ENCODE measurements around the gene LKAAEAR1. TPM values are rescaled to one million over a fixed set of nuclear protein-coding genes. Genes with fewer than 3 reads are reported as not detected.
A peak's percentile ranks its signal among the peaks of the same experiment; 100 is the strongest.

LKAAEAR1 gene
- total and polyA plus RNA-seq, 2 of the 13 experiments (the other 11 are each of a cell fraction or from before 2014, with no cell fraction given), result not detected

DNA sequence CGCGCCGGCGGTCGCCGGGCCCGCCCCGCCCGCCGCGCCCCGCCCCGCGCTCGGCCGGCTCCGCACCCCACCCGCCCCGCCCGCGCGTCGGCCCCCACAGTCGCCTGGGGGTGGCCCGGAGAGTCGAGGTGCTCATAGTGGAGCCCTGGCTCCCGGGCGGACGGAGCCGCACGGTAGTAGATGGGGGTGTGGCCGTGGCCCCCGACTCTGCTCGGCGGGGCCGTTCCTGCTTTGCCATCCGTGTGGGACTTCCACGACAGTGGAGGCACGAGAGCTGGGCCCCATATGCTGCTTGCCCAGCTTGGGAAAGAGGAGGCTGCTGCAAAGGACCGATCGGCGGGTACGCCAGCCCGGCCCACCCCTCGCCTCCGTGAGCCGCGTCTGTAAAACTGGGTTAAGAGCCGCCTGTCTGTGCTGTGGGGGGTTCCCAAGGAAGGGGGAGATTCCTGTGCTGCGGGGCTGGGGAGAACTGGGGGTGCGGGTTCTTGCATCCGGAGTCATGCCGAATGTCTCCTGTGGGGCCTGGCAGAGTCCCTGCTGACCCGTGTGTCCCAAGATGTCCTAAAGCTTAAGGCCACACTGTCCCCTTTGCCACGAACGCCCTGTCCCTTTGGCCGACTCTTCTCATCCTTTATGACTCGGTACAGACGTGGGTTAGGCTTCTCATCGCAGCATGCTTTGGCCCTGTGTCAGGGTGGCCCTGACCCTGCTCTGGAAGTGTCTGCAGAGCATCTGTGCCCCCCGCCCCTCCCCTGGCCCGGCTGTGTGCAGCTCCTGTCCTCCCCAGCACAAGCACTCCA, 4.0 kb downstream of the LKAAEAR1 start, which contains the start of gene OPRL1 (continued):
- TF ChIP-seq ETV5 (CRISPR knock-in tag; IDR thresholded peaks at IDR 0.05; ENCODE audit: borderline replicate concordance), result peak; percentile 30; the same call in 1 of the 2 replicates
- TF ChIP-seq PHF8 (CRISPR knock-in tag; IDR thresholded peaks at IDR 0.05), result peak; percentile 36; the same call in 1 of the 2 replicates
- TF ChIP-seq, protein P1, sequence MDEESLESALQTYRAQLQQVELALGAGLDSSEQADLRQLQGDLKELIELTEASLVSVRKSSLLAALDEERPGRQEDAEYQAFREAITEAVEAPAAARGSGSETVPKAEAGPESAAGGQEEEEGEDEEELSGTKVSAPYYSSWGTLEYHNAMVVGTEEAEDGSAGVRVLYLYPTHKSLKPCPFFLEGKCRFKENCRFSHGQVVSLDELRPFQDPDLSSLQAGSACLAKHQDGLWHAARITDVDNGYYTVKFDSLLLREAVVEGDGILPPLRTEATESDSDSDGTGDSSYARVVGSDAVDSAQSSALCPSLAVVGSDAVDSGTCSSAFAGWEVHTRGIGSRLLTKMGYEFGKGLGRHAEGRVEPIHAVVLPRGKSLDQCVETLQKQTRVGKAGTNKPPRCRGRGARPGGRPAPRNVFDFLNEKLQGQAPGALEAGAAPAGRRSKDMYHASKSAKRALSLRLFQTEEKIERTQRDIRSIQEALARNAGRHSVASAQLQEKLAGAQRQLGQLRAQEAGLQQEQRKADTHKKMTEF (CRISPR knock-in tag; IDR thresholded peaks at IDR 0.05), result no peak
- no peak for TF ChIP-seq SMC3 (IDR thresholded peaks at IDR 0.05; ENCODE audit: low read length)
- peak; percentile 61 for TF ChIP-seq KDM5B (CRISPR knock-in tag; IDR thresholded peaks at IDR 0.05; ENCODE audit: borderline replicate concordance)
- TF ChIP-seq, protein P2, sequence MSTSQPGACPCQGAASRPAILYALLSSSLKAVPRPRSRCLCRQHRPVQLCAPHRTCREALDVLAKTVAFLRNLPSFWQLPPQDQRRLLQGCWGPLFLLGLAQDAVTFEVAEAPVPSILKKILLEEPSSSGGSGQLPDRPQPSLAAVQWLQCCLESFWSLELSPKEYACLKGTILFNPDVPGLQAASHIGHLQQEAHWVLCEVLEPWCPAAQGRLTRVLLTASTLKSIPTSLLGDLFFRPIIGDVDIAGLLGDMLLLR (CRISPR knock-in tag; IDR thresholded peaks at IDR 0.05), result peak; percentile 72
- no peak for TF ChIP-seq ZNF382 (CRISPR knock-in tag; IDR thresholded peaks at IDR 0.05; ENCODE audit: borderline replicate concordance)
- TF ChIP-seq, protein P3, sequence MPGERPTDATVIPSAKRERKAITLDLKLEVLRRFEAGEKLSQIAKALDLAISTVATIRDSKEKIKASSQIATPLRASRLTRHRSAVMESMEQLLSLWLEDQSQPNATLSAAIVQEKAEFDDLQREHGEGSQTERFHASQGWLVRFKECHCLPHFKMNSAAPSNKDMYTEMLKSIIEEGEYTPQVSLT (CRISPR knock-in tag; IDR thresholded peaks at IDR 0.05; ENCODE audit: borderline replicate concordance, low read depth), result no peak
- TF ChIP-seq, protein P4, sequence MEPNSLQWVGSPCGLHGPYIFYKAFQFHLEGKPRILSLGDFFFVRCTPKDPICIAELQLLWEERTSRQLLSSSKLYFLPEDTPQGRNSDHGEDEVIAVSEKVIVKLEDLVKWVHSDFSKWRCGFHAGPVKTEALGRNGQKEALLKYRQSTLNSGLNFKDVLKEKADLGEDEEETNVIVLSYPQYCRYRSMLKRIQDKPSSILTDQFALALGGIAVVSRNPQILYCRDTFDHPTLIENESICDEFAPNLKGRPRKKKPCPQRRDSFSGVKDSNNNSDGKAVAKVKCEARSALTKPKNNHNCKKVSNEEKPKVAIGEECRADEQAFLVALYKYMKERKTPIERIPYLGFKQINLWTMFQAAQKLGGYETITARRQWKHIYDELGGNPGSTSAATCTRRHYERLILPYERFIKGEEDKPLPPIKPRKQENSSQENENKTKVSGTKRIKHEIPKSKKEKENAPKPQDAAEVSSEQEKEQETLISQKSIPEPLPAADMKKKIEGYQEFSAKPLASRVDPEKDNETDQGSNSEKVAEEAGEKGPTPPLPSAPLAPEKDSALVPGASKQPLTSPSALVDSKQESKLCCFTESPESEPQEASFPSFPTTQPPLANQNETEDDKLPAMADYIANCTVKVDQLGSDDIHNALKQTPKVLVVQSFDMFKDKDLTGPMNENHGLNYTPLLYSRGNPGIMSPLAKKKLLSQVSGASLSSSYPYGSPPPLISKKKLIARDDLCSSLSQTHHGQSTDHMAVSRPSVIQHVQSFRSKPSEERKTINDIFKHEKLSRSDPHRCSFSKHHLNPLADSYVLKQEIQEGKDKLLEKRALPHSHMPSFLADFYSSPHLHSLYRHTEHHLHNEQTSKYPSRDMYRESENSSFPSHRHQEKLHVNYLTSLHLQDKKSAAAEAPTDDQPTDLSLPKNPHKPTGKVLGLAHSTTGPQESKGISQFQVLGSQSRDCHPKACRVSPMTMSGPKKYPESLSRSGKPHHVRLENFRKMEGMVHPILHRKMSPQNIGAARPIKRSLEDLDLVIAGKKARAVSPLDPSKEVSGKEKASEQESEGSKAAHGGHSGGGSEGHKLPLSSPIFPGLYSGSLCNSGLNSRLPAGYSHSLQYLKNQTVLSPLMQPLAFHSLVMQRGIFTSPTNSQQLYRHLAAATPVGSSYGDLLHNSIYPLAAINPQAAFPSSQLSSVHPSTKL (CRISPR knock-in tag; IDR thresholded peaks at IDR 0.05), result no peak
- TF ChIP-seq, protein P5, sequence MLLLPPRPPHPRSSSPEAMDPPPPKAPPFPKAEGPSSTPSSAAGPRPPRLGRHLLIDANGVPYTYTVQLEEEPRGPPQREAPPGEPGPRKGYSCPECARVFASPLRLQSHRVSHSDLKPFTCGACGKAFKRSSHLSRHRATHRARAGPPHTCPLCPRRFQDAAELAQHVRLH (CRISPR knock-in tag; IDR thresholded peaks at IDR 0.05; ENCODE audit: borderline replicate concordance, low read depth), result 0 out of 2 replicates have a peak, but pooled peaks have one; percentile 29
- TF ChIP-seq ZNF138 (CRISPR knock-in tag; IDR thresholded peaks at IDR 0.05; ENCODE audit: low read depth), result no peak
- TF ChIP-seq, protein P6, sequence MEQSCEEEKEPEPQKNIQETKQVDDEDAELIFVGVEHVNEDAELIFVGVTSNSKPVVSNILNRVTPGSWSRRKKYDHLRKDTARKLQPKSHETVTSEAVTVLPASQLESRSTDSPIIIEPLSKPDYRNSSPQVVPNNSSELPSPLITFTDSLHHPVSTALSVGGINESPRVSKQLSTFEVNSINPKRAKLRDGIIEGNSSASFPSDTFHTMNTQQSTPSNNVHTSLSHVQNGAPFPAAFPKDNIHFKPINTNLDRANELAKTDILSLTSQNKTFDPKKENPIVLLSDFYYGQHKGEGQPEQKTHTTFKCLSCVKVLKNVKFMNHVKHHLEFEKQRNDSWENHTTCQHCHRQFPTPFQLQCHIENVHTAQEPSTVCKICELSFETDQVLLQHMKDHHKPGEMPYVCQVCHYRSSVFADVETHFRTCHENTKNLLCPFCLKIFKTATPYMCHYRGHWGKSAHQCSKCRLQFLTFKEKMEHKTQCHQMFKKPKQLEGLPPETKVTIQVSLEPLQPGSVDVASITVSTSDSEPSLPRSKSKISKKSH (CRISPR knock-in tag; IDR thresholded peaks at IDR 0.05; ENCODE audit: borderline replicate concordance), result peak; percentile 70; the same call in 1 of the 2 replicates
- TF ChIP-seq KMT2A (CRISPR knock-in tag; IDR thresholded peaks at IDR 0.05), result no peak; the same call in 1 of the 2 replicates
- TF ChIP-seq FOXM1 (CRISPR knock-in tag; IDR thresholded peaks at IDR 0.05), result no peak
- TF ChIP-seq MTA1 (CRISPR knock-in tag; IDR thresholded peaks at IDR 0.05; ENCODE audit: borderline replicate concordance), result peak; percentile 62; the same call in 1 of the 2 replicates
- TF ChIP-seq ZNF496 (CRISPR knock-in tag; IDR thresholded peaks at IDR 0.05; ENCODE audit: insufficient replicate concordance), result no peak
- TF ChIP-seq ZSCAN29 (CRISPR knock-in tag; conservative IDR thresholded peaks at IDR 0.05), result no peak
- no peak for TF ChIP-seq CEBPG (CRISPR knock-in tag; IDR thresholded peaks at IDR 0.05)

Data from HepG2 (cell line).